K562 (cell line): ENCODE data around the gene ICAM1. TPM values are rescaled to one million over a fixed set of nuclear protein-coding genes. Genes with fewer than 3 reads are reported as not detected.

Source experiments
- BRD9 ChIP-seq: fragments of 450-650 bp; IDR thresholded peaks from 2 replicates; pipeline ENCODE4 v1.6.1; 2018; ENCODE audit warnings: low read depth; ENCODE audit not compliant: partially characterized antibody
- CBX8 ChIP-seq: fragments of 200-600 bp; sonication (generic); IDR thresholded peaks from 2 replicates; pipeline ENCODE4 v1.6.1; 2012; ENCODE audit warnings: borderline replicate concordance, mixed run types, low read depth, mild to moderate bottlenecking, moderate library complexity, mixed read lengths, low read length, control low read depth, inconsistent platforms; ENCODE audit not compliant: poor library complexity, severe bottlenecking; ENCODE audit errors: extremely low read depth
- CCNT2 ChIP-seq: IDR thresholded peaks from 2 replicates; pipeline ENCODE4 v1.6.1; 2011; ENCODE audit warnings: borderline replicate concordance, low read depth, mild to moderate bottlenecking, moderate library complexity, mixed read lengths, low read length; ENCODE audit not compliant: insufficient read length; ENCODE audit errors: extremely low read depth
- CEBPB ChIP-seq: fragments of 450-650 bp; IDR thresholded peaks from 2 replicates; pipeline ENCODE4 v1.6.1; 2016; ENCODE audit warnings: missing genetic modification characterization, missing compliant biosample characterization
- CEBPG ChIP-seq, 3 experiments: fragments of 200-800 bp in 1 of 3; sonication (Bioruptor generic) in 1 of 3; sonication (generic) in 1 of 3; formaldehyde crosslinking in 1 of 3; IDR thresholded peaks in 2 of 3; conservative IDR thresholded peaks in 1 of 3; 2 replicates each; pipeline versions ENCODE4 v1.6.1 to v1.8.0; 2016 to 2022; ENCODE audit warnings: missing compliant biosample characterization in 2 of 3, missing genetic modification characterization in 2 of 3, mild to moderate bottlenecking in 1 of 3, missing genetic modification reagents in 1 of 3
- CREBBP ChIP-seq: IDR thresholded peaks from one replicate; pipeline ENCODE4 v1.6.1; 2012; ENCODE audit warnings: low read depth, mild to moderate bottlenecking, control low read depth, inconsistent platforms, low read length
- ELF4 ChIP-seq: fragments of 450-650 bp; formaldehyde crosslinking; IDR thresholded peaks from 2 replicates; pipeline ENCODE4 v1.4.0; 2022; ENCODE audit warnings: missing genetic modification characterization
- GABPA ChIP-seq: fragments of 200-800 bp; sonication (Bioruptor generic); conservative IDR thresholded peaks from 2 replicates; pipeline ENCODE4 v1.6.1; 2016; ENCODE audit warnings: low read depth, missing genetic modification characterization, missing compliant biosample characterization
- HDAC6 ChIP-seq: IDR thresholded peaks from 2 replicates; pipeline ENCODE4 v1.6.1; 2012; ENCODE audit warnings: low read depth, mild to moderate bottlenecking, control low read depth, inconsistent platforms, low read length, moderate library complexity
- IRF2 ChIP-seq: sonication (generic); formaldehyde crosslinking; IDR thresholded peaks from 2 replicates; pipeline ENCODE4 v1.8.1; 2022; ENCODE audit warnings: mild to moderate bottlenecking, missing genetic modification reagents
- KLF13 ChIP-seq: fragments of 450-650 bp; IDR thresholded peaks from 2 replicates; pipeline ENCODE4 v1.6.1; 2016; ENCODE audit warnings: missing genetic modification characterization, low read depth, mild to moderate bottlenecking, missing compliant biosample characterization, moderate library complexity, borderline replicate concordance
- NR4A1 ChIP-seq, 2 experiments: fragments of 250-450 bp in 1 of 2; fragments of 450-650 bp in 1 of 2; sonication (Bioruptor Pico) in 1 of 2; IDR thresholded peaks; 2 replicates each; pipeline versions ENCODE4 v1.4.0 to v1.6.1; 2016 to 2020; ENCODE audit warnings: mild to moderate bottlenecking in 2 of 2, missing compliant biosample characterization in 1 of 2, missing genetic modification characterization in 1 of 2, moderate library complexity in 1 of 2
- PHB2 ChIP-seq: fragments of 450-650 bp; IDR thresholded peaks from 2 replicates; pipeline ENCODE4 v1.6.1; 2017; ENCODE audit warnings: low read depth
- RFX5 ChIP-seq: IDR thresholded peaks from 2 replicates; pipeline ENCODE4 v1.6.1; 2011; ENCODE audit warnings: low read depth, mild to moderate bottlenecking, improper control_type of control experiment, low read length
- SFPQ ChIP-seq: fragments of 200-400 bp; formaldehyde crosslinking; IDR thresholded peaks from 2 replicates; pipeline ENCODE4 v1.6.1; 2017; ENCODE audit warnings: mild to moderate bottlenecking, low read depth, low read length, moderate library complexity
- SMARCE1 ChIP-seq: fragments of 450-650 bp; IDR thresholded peaks from 2 replicates; pipeline ENCODE4 v1.7.1; 2016; ENCODE audit warnings: mild to moderate bottlenecking
- SREBF2 ChIP-seq: sonication (generic); formaldehyde crosslinking; IDR thresholded peaks from 2 replicates; pipeline ENCODE4 v1.4.0; 2020; ENCODE audit warnings: mild to moderate bottlenecking, missing genetic modification reagents
- STAG1 ChIP-seq: sonication (generic); formaldehyde crosslinking; IDR thresholded peaks from 2 replicates; pipeline ENCODE4 v1.5.0; 2020; ENCODE audit warnings: missing genetic modification reagents, borderline replicate concordance
- TRIM28 ChIP-seq: fragments of 450-650 bp; IDR thresholded peaks from 2 replicates; pipeline ENCODE4 v1.6.1; 2017
- YY1 ChIP-seq, 3 experiments: IDR thresholded peaks; 2 replicates each; pipeline ENCODE4 v1.6.1; 2011; ENCODE audit warnings: low read length in 2 of 3, mild to moderate bottlenecking in 2 of 3, moderate library complexity in 2 of 3, borderline replicate concordance in 1 of 3, control low read depth in 1 of 3, low read depth in 1 of 3; ENCODE audit not compliant: insufficient read depth in 3 of 3, insufficient replicate concordance in 2 of 3, control insufficient read depth in 1 of 3, insufficient read length in 1 of 3; ENCODE audit errors: extremely low read depth in 1 of 3
- ZNF324 ChIP-seq: fragments of 250-450 bp; sonication (Bioruptor Pico); IDR thresholded peaks from 2 replicates; pipeline ENCODE4 v1.4.0; 2020; ENCODE audit warnings: mild to moderate bottlenecking
- polyA plus RNA-seq, 8 experiments: library from polyadenylated mRNA; depleted of rRNA in 4 of 8; stranded (reverse) in 5 of 8; unstranded in 3 of 8; fragments of >200 nt; fragmentation: Nextera tagmentation in 2 of 8; fragmentation: Illumina TruSeq in 1 of 8; extraction: Ambion mirVana in 2 of 8; extraction: Trizol in 1 of 8; gene quantifications; 2 replicates each; pipeline versions ENCODE4 v1.2.1 to v1.2.3, GENCODE V29; 2011 to 2014; ENCODE audit warnings: inconsistent platforms in 1 of 8, missing spikeins in 1 of 8
- total RNA-seq, 7 experiments: library from RNA; depleted of rRNA in 6 of 7; stranded (reverse); fragments of >200 nt in 6 of 7; fragmentation: Illumina TruSeq in 2 of 7; extraction: Trizol in 2 of 7; gene quantifications; 2 replicates each; pipeline versions ENCODE4 v1.2.1 to v1.2.3, GENCODE V29; 2011 to 2021; ENCODE audit warnings: low replicate concordance in 1 of 7
- TF ChIP-seq, protein P1 (sequence below): fragments of 450-650 bp; formaldehyde crosslinking; IDR thresholded peaks from 2 replicates; pipeline ENCODE4 v1.4.0; 2022; ENCODE audit warnings: mild to moderate bottlenecking, moderate library complexity
- TF ChIP-seq, protein P2 (sequence below): fragments of 450-650 bp; formaldehyde crosslinking; IDR thresholded peaks from 2 replicates; pipeline ENCODE4 v1.4.0; 2020; ENCODE audit warnings: mild to moderate bottlenecking, mixed read lengths

The ICAM1 gene
- total and polyA plus RNA-seq, 9 of the 15 experiments (the other 6 are each of a cell fraction or from before 2014, with no cell fraction given) = 2.3 to 24.4 (median 13.4) TPM

DNA sequence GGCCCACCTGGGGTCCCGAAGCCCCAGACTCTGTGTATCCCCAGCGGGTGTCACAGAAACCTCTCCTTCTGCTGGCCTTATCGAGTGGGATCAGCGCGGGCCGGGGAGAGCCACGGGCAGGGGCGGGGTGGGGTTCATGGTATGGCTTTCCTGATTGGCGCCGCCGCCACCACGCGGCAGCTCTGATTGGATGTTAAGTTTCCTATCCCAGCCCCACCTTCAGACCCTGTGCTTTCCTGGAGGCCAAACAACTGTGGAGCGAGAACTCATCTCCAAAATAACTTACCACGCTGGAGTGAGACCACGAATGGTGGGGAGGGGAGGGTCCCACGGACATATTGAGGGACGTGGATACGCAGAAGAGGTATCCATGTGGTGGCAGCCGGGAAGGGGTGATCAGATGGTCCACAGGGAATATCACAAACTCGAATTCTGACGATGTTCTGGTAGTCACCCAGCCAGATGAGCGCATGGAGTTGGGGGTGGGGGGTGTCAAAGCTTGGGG is 17.8 kb downstream of the ICAM1 start (continued):
- TF ChIP-seq CEBPG (CRISPR knock-in tag; IDR thresholded peaks at IDR 0.05) = no peak
- no peak for TF ChIP-seq CEBPG (tag; conservative IDR thresholded peaks at IDR 0.05 in 1 of 2, IDR thresholded peaks at IDR 0.05 in 1 of 2)
- TF ChIP-seq HDAC6 = no peak
- no peak for TF ChIP-seq SFPQ
- no peak for TF ChIP-seq ELF4 (CRISPR knock-in tag)
- no peak for TF ChIP-seq CEBPB (tag)
- TF ChIP-seq IRF2 (CRISPR knock-in tag) = no peak
- no peak for TF ChIP-seq NR4A1 (CRISPR knock-in tag; IDR thresholded peaks at IDR 0.05)
- 0 out of 2 replicates have a peak, but pooled peaks have one; percentile 22 for TF ChIP-seq NR4A1 (tag; IDR thresholded peaks at IDR 0.05)
- TF ChIP-seq STAG1 (CRISPR knock-in tag) = no peak
- no peak for TF ChIP-seq PHB2
- TF ChIP-seq BRD9 = no peak
- TF ChIP-seq KLF13 (tag) = no peak; the same call in 1 of the 2 replicates
- TF ChIP-seq RFX5 = no peak
- TF ChIP-seq, protein P1, sequence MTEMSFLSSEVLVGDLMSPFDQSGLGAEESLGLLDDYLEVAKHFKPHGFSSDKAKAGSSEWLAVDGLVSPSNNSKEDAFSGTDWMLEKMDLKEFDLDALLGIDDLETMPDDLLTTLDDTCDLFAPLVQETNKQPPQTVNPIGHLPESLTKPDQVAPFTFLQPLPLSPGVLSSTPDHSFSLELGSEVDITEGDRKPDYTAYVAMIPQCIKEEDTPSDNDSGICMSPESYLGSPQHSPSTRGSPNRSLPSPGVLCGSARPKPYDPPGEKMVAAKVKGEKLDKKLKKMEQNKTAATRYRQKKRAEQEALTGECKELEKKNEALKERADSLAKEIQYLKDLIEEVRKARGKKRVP = no peak
- TF ChIP-seq, protein P2, sequence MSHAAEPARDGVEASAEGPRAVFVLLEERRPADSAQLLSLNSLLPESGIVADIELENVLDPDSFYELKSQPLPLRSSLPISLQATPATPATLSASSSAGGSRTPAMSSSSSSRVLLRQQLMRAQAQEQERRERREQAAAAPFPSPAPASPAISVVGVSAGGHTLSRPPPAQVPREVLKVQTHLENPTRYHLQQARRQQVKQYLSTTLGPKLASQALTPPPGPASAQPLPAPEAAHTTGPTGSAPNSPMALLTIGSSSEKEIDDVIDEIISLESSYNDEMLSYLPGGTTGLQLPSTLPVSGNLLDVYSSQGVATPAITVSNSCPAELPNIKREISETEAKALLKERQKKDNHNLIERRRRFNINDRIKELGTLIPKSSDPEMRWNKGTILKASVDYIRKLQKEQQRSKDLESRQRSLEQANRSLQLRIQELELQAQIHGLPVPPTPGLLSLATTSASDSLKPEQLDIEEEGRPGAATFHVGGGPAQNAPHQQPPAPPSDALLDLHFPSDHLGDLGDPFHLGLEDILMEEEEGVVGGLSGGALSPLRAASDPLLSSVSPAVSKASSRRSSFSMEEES (CRISPR knock-in tag) = no peak
- no peak for TF ChIP-seq TRIM28
- TF ChIP-seq CBX8 = no peak
- no peak for TF ChIP-seq CREBBP
- peak in 1 of 3 experiments; percentile 40 for TF ChIP-seq YY1 (IDR thresholded peaks at IDR 0.05; ENCODE audit: borderline replicate concordance in 1 of 3, control insufficient read depth in 1 of 3, extremely low read depth in 1 of 3, insufficient read depth in 3 of 3, insufficient read length in 1 of 3, insufficient replicate concordance in 2 of 3, low read depth in 1 of 3, low read length in 2 of 3)
- TF ChIP-seq CCNT2 = peak; percentile 39
- TF ChIP-seq GABPA (tag) = peak; percentile 14; the same call in 1 of the 2 replicates
- TF ChIP-seq ZNF324 (CRISPR knock-in tag) = no peak
- 0 out of 2 replicates have a peak, but pooled peaks have one; percentile 20 for TF ChIP-seq SREBF2 (CRISPR knock-in tag)
- 0 out of 2 replicates have a peak, but pooled peaks have one; percentile 11 for TF ChIP-seq SMARCE1
